RWPE1 (cell line): ENCODE results near the gene TSHZ2.
"Not testable (repeated sequence)": the region's sequence is repeated elsewhere in the genome, so short reads cannot be mapped to it uniquely, and the experiment has no call there.

ENCODE experiments used
- CTCF ChIA-PET: fragments of 350-600 bp; sonication (Branson Sonifier 250); formaldehyde crosslinking; extraction: SDS; loops from one replicate; lab custom pipeline; 2021; lab: Yijun Ruan, JAX
- POLR2A ChIA-PET: fragments of 400-600 bp; formaldehyde crosslinking; extraction: SDS; loops from one replicate; lab custom pipeline; 2020; ENCODE audit warnings: antibody characterized with exemption; ENCODE audit not compliant: low non-redundant PET; lab: Yijun Ruan, JAX
- DNase-seq: peaks from one replicate; pipeline ENCODE4 v3.0.0; 2012; ENCODE audit warnings: low spot score
- H3K27ac ChIP-seq: fragments of 450-650 bp; 2 replicates; pipeline ENCODE4 v1.5.1; 2017
- TF ChIP-seq, protein P1 (sequence below): fragments of 450-650 bp; conservative IDR thresholded peaks from 2 replicates; pipeline ENCODE4 v1.5.1; 2017; ENCODE audit warnings: low read depth, mild to moderate bottlenecking

The TSHZ2 gene

DNA sequence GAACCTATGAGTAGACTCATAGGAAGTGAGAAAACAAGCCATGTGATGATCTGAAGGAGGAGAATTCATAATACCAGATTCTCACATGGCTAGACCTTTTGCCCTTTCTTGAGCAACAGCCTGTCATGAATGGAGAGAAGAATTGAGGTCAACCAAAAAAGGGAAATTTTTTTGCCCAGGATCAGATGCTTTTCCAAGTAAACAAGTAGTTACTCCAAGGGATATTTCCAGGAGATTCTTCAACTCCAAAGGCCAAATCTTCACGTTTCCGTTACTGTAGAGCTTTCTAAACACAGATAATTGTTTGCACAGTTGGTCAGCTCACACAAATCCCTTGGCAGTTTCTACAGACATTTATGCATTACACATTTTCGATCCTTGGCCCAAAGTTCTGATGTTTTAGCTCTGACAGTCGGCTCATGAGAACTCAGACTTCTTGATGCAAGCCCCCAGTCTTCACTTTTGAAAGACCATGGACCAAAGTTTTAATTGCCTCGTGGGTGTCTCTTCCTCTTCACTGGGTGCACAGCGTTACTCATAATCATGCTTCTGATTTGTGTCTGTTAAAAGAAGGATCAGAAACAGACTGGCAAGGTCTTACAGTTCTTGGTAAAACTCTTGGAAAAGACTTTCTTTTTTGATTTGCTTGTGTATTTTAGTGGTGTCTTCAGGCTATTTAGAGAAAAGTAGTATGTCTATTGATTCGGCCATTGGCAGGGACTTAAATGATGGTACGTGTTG lies 115.0 kb downstream of the TSHZ2 start:
- no peak for DNase-seq
- POLR2A ChIA-PET: no interaction called here
- no peak overlapping the region for H3K27ac ChIP-seq
- TF ChIP-seq, protein P1, sequence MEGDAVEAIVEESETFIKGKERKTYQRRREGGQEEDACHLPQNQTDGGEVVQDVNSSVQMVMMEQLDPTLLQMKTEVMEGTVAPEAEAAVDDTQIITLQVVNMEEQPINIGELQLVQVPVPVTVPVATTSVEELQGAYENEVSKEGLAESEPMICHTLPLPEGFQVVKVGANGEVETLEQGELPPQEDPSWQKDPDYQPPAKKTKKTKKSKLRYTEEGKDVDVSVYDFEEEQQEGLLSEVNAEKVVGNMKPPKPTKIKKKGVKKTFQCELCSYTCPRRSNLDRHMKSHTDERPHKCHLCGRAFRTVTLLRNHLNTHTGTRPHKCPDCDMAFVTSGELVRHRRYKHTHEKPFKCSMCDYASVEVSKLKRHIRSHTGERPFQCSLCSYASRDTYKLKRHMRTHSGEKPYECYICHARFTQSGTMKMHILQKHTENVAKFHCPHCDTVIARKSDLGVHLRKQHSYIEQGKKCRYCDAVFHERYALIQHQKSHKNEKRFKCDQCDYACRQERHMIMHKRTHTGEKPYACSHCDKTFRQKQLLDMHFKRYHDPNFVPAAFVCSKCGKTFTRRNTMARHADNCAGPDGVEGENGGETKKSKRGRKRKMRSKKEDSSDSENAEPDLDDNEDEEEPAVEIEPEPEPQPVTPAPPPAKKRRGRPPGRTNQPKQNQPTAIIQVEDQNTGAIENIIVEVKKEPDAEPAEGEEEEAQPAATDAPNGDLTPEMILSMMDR: no peak
- CTCF ChIA-PET: interaction anchor here (0.7 kb wide), 1 partner anchor 1557 kb away, joined by 4 read pairs; no protein-coding TSS in a partner anchor

DNA sequence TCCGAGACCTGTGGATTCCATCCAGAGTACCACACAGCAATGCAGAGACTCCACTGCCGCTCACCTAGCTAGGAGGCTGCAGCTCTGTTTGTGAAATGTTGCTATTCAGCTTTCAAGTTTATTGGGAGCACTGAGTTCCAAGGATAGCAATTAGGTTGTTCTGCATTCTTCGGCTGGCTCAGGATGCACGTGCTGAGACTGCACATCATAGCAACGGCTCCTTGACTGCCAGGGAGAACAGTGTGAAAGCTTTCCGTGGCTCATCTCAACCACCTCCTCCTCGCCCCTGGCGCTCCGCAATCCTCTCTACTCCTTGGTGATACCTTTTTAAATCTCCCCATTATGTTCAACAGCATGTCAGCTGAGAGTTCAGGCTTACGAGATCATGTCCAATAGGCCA lies 116.6 kb downstream of the TSHZ2 start:
- CTCF ChIA-PET: interaction anchor here (0.5 kb wide), 1 partner anchor 157 kb away, joined by 5 read pairs; no protein-coding TSS in a partner anchor
- TF ChIP-seq, protein P1: no peak
- DNase-seq: no peak
- no peak overlapping the region for H3K27ac ChIP-seq
- POLR2A ChIA-PET: interaction anchor here (0.6 kb wide), 1 partner anchor 486 kb away, joined by 3 read pairs; no protein-coding TSS in a partner anchor

DNA sequence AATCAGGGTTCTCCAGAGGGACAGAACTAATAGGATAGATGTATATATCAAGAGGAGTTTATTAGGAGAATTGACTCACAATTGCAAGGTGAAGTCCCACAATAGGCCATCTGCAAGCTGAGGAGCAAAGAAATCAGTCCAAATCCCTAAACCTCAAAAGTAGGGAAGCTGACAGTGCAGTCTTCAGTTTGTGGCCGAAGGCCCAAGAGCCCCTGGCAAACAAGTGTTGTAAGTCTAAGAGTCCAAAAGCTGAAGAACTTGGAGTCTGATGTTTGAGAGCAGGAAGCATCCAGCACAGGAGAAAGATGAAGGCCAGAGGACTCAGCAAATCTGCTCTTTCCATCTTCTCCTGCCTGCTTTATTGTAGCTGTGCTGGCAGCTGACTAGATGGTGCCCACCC lies 117.7 kb downstream of the TSHZ2 start:
- CTCF ChIA-PET: interaction anchor here (0.6 kb wide), 1 partner anchor 77 kb away, joined by 3 read pairs; no protein-coding TSS in a partner anchor
- DNase-seq, POLR2A ChIA-PET, H3K27ac ChIP-seq: not testable (repeated sequence)

DNA sequence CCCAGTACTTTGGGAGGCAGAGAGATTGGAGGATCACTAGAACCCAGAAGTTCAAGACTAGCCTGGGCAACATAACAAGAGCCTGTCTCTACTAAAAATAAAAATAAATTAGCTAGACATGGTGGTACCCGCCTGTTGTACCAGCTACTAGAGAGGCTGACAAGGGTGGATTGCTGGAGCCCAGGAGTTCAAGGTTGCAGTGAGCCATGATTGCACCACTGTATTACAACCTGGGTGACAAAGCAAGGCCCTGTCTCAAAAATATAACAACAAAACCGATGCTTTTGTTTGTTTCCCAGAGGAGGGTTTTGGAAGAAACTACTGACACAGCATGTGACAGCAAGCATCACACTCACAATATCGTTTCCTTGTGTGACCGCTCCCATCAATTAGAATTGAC lies 119.6 kb downstream of the TSHZ2 start:
- no peak overlapping the region for H3K27ac ChIP-seq
- POLR2A ChIA-PET: no interaction called here
- DNase-seq: no peak
- CTCF ChIA-PET: interaction anchor here (0.6 kb wide), 1 partner anchor 295 kb away, joined by 3 read pairs; no protein-coding TSS in a partner anchor
- TF ChIP-seq, protein P1: no peak

DNA sequence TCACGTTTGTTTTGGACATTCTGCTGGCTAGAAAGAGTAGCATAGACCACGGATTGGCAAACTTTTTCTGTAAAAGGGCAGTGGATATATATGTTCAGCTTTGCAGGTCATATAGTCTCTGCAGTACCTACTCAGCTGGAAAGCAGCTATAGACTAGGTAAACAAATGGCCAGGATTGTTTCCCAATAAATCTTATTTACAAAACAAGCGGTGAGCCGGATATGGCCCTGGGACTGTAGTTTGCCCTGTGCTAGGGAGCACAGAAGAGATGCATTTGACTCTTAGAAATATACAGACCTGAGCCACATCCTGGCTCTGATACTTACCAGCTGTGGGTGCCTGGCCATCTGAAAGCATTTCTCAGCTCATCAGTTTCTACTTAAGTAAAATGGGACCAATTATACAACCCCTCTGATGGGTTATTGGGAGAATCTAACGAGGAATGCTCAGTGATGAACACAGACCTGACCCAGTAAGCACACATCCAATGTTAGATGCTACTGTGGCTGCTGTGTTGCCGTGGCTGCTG lies 120.7 kb downstream of the TSHZ2 start:
- ChIA-PET CTCF (interaction anchor here (0.8 kb wide), 1 partner anchor 57 kb away, joined by 4 read pairs; no protein-coding TSS in a partner anchor), POLR2A (no interaction called here)

DNA sequence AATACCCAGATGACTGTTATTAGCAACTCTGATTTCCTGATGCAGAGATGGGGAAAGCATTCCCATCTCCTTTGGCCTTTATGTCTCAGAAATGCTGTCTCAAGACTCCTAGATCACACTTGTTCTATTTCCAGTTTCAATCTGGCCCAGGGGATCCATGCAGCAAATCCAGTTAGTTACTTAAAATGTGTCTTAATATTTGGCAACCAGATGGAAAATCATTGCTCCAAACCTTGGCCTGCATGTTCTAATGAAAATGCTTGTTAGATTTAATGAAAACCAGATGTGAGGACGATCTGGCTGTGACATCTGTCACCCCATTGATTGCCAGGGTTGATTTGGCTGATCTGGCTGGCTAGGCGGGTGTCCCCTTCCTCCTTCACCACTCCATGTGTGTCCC lies 125.2 kb downstream of the TSHZ2 start:
- DNase-seq: no peak
- CTCF ChIA-PET: interaction anchor here (0.8 kb wide), 1 partner anchor 951 kb away, joined by 4 read pairs; no protein-coding TSS in a partner anchor
- POLR2A ChIA-PET: no interaction called here
- no peak overlapping the region for H3K27ac ChIP-seq
- TF ChIP-seq, protein P1: no peak

More for the DNA sequence above, 120.7 kb downstream of the TSHZ2 start:
- H3K27ac ChIP-seq: no peak overlapping the region
- DNase-seq: no peak
- TF ChIP-seq, protein P1: no peak
